ENCODE measurements around the gene NCAN. TPM values are rescaled to one million over a fixed set of nuclear protein-coding genes. Genes with fewer than 3 reads are reported as not detected.

Gene NCAN
- polyA plus RNA-seq, 1 donor from 2014 or later, result 52.1 TPM

DNA sequence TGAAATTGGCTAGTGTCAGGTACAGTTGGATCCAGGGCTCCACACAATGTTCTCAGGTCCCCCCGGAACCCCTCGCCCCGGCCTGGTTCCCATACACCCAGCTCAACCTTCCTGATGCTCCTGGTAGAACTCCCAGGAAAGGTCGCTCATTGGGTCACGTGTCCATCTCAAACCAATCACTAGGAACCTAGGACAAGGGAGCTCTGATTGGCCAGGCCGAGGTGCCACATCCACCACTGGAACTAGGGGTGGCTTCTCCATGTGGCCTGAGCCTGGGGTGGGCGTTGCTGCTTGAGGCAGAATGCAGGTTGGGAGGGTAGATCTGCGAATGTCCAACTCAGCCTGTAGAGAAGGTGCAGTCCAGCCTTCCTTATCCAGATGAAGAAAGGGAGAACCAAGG is 34.8 kb upstream of the NCAN start:
- Histone ChIP-seq H3K4me3 (ENCODE audit: low read length) (no peak overlapping the region), H3K79me2 (replicated peaks; ENCODE audit: insufficient read depth, low read length) (no peaks in the 10 kb centered on the region), H3F3A (ENCODE audit: insufficient read depth, low read length, poor library complexity, severe bottlenecking) (no peaks in the 10 kb centered on the region), H2AFZ (ENCODE audit: low read depth, low read length) (no peak overlapping the region), H3K4me2 (ENCODE audit: low read length) (no peak overlapping the region), H3K9ac (ENCODE audit: low read length) (no peak overlapping the region), H3K9me3 (ENCODE audit: low read length) (no peaks in the 10 kb centered on the region), H3K27me3 (ENCODE audit: insufficient read depth, low read depth, low read length) (no peaks in the 10 kb centered on the region), H3K36me3 (ENCODE audit: insufficient read depth, low read length) (no peaks in the 10 kb centered on the region), H4K20me1 (ENCODE audit: insufficient read depth) (no peaks in the 10 kb centered on the region), H3K27ac (ENCODE audit: low read length) (no peak overlapping the region), H3K9me2 (ENCODE audit: insufficient read depth, low read length) (no peaks in the 10 kb centered on the region)
- TF ChIP-seq EP300 (conservative IDR thresholded peaks at IDR 0.05; ENCODE audit: poor library complexity, severe bottlenecking) (no peak), EZH2 (IDR thresholded peaks at IDR 0.05; ENCODE audit: borderline replicate concordance, insufficient read depth, low read length, poor library complexity, severe bottlenecking) (no peak), TAF1 (IDR thresholded peaks at IDR 0.05; ENCODE audit: low read depth) (no peak), RAD21 (conservative IDR thresholded peaks at IDR 0.05) (no peak), SMC3 (conservative IDR thresholded peaks at IDR 0.05; ENCODE audit: poor library complexity) (no peak), POLR2AphosphoS5 (IDR thresholded peaks at IDR 0.05) (no peak), CTCF (IDR thresholded peaks at IDR 0.05; ENCODE audit: poor library complexity, severe bottlenecking) (no peak), MXI1 (conservative IDR thresholded peaks at IDR 0.05; ENCODE audit: poor library complexity, severe bottlenecking) (no peak)
- TF ChIP-seq, protein P1, sequence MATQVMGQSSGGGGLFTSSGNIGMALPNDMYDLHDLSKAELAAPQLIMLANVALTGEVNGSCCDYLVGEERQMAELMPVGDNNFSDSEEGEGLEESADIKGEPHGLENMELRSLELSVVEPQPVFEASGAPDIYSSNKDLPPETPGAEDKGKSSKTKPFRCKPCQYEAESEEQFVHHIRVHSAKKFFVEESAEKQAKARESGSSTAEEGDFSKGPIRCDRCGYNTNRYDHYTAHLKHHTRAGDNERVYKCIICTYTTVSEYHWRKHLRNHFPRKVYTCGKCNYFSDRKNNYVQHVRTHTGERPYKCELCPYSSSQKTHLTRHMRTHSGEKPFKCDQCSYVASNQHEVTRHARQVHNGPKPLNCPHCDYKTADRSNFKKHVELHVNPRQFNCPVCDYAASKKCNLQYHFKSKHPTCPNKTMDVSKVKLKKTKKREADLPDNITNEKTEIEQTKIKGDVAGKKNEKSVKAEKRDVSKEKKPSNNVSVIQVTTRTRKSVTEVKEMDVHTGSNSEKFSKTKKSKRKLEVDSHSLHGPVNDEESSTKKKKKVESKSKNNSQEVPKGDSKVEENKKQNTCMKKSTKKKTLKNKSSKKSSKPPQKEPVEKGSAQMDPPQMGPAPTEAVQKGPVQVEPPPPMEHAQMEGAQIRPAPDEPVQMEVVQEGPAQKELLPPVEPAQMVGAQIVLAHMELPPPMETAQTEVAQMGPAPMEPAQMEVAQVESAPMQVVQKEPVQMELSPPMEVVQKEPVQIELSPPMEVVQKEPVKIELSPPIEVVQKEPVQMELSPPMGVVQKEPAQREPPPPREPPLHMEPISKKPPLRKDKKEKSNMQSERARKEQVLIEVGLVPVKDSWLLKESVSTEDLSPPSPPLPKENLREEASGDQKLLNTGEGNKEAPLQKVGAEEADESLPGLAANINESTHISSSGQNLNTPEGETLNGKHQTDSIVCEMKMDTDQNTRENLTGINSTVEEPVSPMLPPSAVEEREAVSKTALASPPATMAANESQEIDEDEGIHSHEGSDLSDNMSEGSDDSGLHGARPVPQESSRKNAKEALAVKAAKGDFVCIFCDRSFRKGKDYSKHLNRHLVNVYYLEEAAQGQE (IDR thresholded peaks at IDR 0.05; ENCODE audit: borderline replicate concordance), result no peak

DNA sequence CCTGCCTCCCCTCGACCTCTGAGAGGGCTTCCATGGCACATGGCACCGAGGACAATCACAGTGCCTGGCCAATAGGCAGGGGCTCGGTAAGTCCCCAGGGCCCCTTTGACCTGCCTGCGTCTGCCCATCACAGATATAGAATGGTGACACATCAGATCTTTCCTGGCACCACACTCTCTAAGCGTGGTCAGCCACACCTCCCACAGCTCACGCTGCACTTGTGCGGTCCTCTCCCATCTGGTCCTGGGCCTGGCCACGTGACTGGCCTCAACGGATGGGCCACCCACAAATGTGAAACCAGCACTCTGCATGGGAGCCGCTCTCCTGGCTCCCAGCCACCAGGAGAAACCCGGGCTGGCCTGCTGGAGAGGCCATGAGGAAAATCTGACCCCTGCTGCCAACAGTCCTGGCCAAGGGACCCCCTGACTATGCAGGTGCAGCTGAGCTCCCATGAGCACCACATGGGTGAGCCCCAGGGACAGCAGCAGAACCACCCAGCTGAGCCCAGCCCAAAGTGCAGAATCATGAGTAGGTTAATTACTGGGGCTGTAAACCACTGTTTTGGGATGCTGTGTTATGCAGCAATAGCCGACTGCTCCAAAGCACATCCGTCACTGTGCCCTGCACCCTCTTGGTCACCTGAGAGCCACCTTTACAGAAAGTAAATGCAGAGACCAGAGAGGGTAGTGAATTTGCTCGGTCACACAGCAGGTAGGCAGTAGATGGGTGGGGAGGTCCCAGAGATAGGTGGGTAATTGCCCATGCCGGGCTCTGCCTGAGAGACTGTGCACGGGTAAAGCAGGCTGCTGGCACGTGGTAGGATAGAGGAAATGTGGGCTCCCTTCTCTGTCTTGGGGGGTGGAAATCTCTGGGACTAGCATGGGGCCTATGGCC is 32.0 kb upstream of the NCAN start:
- no peaks in the 10 kb centered on the region for H3F3A ChIP-seq (ENCODE audit: insufficient read depth, low read length, poor library complexity, severe bottlenecking)
- no peak for TF ChIP-seq TAF1 (IDR thresholded peaks at IDR 0.05; ENCODE audit: low read depth)
- TF ChIP-seq MXI1 (conservative IDR thresholded peaks at IDR 0.05; ENCODE audit: poor library complexity, severe bottlenecking), result no peak
- no peak for TF ChIP-seq EP300 (conservative IDR thresholded peaks at IDR 0.05; ENCODE audit: poor library complexity, severe bottlenecking)
- no peak for TF ChIP-seq CTCF (IDR thresholded peaks at IDR 0.05; ENCODE audit: poor library complexity, severe bottlenecking)
- TF ChIP-seq SMC3 (conservative IDR thresholded peaks at IDR 0.05; ENCODE audit: poor library complexity), result no peak
- TF ChIP-seq, protein P1 (IDR thresholded peaks at IDR 0.05; ENCODE audit: borderline replicate concordance), result no peak
- TF ChIP-seq EZH2 (IDR thresholded peaks at IDR 0.05; ENCODE audit: borderline replicate concordance, insufficient read depth, low read length, poor library complexity, severe bottlenecking), result no peak
- no peak for TF ChIP-seq RAD21 (conservative IDR thresholded peaks at IDR 0.05)
- no peak for TF ChIP-seq POLR2AphosphoS5 (IDR thresholded peaks at IDR 0.05)
- H2AFZ ChIP-seq (ENCODE audit: low read depth, low read length), result no peak overlapping the region
- H3K9me3 ChIP-seq (ENCODE audit: low read length), result no peaks in the 10 kb centered on the region
- no peaks in the 10 kb centered on the region for H4K20me1 ChIP-seq (ENCODE audit: insufficient read depth)
- H3K27me3 ChIP-seq (ENCODE audit: insufficient read depth, low read depth, low read length), result no peaks in the 10 kb centered on the region
- H3K79me2 ChIP-seq (replicated peaks; ENCODE audit: insufficient read depth, low read length), result no peaks in the 10 kb centered on the region
- no peaks in the 10 kb centered on the region for H3K9me2 ChIP-seq (ENCODE audit: insufficient read depth, low read length)
- H3K36me3 ChIP-seq (ENCODE audit: insufficient read depth, low read length), result no peaks in the 10 kb centered on the region
- H3K4me2 ChIP-seq (ENCODE audit: low read length), result no peak overlapping the region
- no peak overlapping the region for H3K27ac ChIP-seq (ENCODE audit: low read length)
- no peak overlapping the region for H3K4me3 ChIP-seq (ENCODE audit: low read length)
- no peak overlapping the region for H3K9ac ChIP-seq (ENCODE audit: low read length)

All from neural cell (in vitro differentiated cells).